ENCODE results near the gene CCDC88A.
"Not testable (repeated sequence)": the region's sequence is repeated elsewhere in the genome, so short reads cannot be mapped to it uniquely, and the experiment has no call there.

DNA sequence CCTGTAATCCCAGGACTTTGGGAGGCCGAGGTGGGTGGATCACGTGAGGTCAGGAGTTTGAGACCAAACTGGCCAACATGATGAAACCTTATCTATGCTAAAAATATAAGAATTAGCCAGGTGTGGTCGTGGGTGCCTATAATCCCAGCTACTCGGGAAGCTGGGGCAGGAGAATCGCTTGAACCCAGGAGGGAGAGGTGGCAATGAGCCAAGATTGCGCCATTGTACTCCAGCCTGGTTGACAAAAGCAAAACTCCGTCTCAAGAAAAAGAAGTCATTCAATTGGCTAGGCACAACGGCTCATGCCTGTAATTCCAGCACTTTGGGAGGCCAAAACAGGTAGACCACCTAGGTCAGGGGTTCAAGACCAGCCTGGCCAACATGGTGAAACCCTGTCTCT, 178.1 kb downstream of the CCDC88A start:
- TF ChIP-seq ZNF140 (tag by site-specific recombination; IDR thresholded peaks at IDR 0.05); CTCF (tag by site-specific recombination; IDR thresholded peaks at IDR 0.05); ZNF214 (tag by site-specific recombination; IDR thresholded peaks at IDR 0.05; ENCODE audit: borderline replicate concordance); ZNF549 (tag by site-specific recombination; IDR thresholded peaks at IDR 0.05); MEIS1 (CRISPR knock-in tag; IDR thresholded peaks at IDR 0.05; ENCODE audit: borderline replicate concordance); SP2 (tag by site-specific recombination; IDR thresholded peaks at IDR 0.05); ZNF76 (tag by site-specific recombination; IDR thresholded peaks at IDR 0.05; ENCODE audit: borderline replicate concordance, low read depth); ZNF571 (tag by site-specific recombination; IDR thresholded peaks at IDR 0.05); ZNF10 (tag by site-specific recombination; IDR thresholded peaks at IDR 0.05); HOXD13 (CRISPR knock-in tag; IDR thresholded peaks at IDR 0.05; ENCODE audit: borderline replicate concordance); ZNF174 (tag by site-specific recombination; IDR thresholded peaks at IDR 0.05); REST (tag by site-specific recombination; IDR thresholded peaks at IDR 0.05): not testable (repeated sequence)
- TF ChIP-seq, protein P1, sequence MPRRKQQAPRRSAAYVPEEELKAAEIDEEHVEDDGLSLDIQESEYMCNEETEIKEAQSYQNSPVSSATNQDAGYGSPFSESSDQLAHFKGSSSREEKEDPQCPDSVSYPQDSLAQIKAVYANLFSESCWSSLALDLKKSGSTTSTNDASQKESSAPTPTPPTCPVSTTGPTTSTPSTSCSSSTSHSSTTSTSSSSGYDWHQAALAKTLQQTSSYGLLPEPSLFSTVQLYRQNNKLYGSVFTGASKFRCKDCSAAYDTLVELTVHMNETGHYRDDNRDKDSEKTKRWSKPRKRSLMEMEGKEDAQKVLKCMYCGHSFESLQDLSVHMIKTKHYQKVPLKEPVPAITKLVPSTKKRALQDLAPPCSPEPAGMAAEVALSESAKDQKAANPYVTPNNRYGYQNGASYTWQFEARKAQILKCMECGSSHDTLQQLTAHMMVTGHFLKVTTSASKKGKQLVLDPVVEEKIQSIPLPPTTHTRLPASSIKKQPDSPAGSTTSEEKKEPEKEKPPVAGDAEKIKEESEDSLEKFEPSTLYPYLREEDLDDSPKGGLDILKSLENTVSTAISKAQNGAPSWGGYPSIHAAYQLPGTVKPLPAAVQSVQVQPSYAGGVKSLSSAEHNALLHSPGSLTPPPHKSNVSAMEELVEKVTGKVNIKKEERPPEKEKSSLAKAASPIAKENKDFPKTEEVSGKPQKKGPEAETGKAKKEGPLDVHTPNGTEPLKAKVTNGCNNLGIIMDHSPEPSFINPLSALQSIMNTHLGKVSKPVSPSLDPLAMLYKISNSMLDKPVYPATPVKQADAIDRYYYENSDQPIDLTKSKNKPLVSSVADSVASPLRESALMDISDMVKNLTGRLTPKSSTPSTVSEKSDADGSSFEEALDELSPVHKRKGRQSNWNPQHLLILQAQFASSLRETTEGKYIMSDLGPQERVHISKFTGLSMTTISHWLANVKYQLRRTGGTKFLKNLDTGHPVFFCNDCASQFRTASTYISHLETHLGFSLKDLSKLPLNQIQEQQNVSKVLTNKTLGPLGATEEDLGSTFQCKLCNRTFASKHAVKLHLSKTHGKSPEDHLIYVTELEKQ (tag by site-specific recombination; IDR thresholded peaks at IDR 0.05; ENCODE audit: borderline replicate concordance) = not testable (repeated sequence)
- TF ChIP-seq, protein P2, sequence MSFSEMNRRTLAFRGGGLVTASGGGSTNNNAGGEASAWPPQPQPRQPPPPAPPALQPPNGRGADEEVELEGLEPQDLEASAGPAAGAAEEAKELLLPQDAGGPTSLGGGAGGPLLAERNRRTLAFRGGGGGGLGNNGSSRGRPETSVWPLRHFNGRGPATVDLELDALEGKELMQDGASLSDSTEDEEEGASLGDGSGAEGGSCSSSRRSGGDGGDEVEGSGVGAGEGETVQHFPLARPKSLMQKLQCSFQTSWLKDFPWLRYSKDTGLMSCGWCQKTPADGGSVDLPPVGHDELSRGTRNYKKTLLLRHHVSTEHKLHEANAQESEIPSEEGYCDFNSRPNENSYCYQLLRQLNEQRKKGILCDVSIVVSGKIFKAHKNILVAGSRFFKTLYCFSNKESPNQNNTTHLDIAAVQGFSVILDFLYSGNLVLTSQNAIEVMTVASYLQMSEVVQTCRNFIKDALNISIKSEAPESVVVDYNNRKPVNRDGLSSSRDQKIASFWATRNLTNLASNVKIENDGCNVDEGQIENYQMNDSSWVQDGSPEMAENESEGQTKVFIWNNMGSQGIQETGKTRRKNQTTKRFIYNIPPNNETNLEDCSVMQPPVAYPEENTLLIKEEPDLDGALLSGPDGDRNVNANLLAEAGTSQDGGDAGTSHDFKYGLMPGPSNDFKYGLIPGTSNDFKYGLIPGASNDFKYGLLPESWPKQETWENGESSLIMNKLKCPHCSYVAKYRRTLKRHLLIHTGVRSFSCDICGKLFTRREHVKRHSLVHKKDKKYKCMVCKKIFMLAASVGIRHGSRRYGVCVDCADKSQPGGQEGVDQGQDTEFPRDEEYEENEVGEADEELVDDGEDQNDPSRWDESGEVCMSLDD (tag by site-specific recombination; IDR thresholded peaks at IDR 0.05) = not testable (repeated sequence)

All from HEK293 (cell line).